NB4 (cell line): ENCODE data around the gene ODAM.

Experiments used
- CTCF ChIP-seq: IDR thresholded peaks from one replicate; pipeline ENCODE4 v1.5.1; 2012; ENCODE audit warnings: low read depth, low read length
- POLR2A ChIP-seq: IDR thresholded peaks from 2 replicates; pipeline ENCODE4 v1.6.1; 2011; ENCODE audit warnings: mild to moderate bottlenecking; ENCODE audit not compliant: insufficient read length; ENCODE audit errors: extremely low read depth
- TF ChIP-seq, protein P1 (sequence below): IDR thresholded peaks from 2 replicates; pipeline ENCODE4 v1.6.1; 2011; ENCODE audit warnings: low read depth, low read length

DNA sequence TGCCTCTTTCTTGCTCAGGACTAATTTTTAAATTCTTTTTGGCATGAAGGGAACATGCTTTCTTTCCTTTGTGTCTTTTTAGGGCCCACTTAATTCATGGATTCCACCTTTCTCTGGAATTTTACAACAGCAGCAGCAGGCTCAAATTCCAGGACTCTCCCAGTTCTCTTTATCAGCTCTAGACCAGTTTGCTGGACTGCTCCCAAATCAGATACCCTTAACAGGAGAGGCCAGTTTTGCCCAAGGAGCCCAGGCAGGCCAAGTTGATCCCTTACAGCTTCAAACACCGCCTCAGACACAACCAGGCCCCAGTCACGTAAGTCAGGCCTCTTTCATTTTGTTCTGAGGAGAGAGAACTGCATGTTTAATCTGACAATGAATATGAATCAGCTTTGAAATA lies 2.3 kb downstream of the ODAM start:
- TF ChIP-seq CTCF: no peak
- TF ChIP-seq POLR2A: no peak
- TF ChIP-seq, protein P1, sequence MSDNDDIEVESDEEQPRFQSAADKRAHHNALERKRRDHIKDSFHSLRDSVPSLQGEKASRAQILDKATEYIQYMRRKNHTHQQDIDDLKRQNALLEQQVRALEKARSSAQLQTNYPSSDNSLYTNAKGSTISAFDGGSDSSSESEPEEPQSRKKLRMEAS: no peak
